Measurements from ENCODE around the gene NUTM2E.
A peak's percentile ranks its signal among the peaks of the same experiment; 100 is the strongest.
"Not testable (repeated sequence)": the region's sequence is repeated elsewhere in the genome, so short reads cannot be mapped to it uniquely, and the experiment has no call there.

NUTM2E gene, protein sequence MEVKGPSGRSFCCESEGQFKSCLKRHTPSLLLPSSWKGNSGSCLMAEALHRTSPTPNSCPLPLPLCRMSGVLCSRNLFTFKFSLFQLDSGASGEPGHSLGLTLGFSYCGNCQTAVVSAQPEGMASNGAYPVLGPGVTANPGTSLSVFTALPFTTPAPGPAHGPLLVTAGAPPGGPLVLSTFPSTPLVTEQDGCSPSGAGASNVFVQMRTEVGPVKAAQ (N-terminal part only)

DNA sequence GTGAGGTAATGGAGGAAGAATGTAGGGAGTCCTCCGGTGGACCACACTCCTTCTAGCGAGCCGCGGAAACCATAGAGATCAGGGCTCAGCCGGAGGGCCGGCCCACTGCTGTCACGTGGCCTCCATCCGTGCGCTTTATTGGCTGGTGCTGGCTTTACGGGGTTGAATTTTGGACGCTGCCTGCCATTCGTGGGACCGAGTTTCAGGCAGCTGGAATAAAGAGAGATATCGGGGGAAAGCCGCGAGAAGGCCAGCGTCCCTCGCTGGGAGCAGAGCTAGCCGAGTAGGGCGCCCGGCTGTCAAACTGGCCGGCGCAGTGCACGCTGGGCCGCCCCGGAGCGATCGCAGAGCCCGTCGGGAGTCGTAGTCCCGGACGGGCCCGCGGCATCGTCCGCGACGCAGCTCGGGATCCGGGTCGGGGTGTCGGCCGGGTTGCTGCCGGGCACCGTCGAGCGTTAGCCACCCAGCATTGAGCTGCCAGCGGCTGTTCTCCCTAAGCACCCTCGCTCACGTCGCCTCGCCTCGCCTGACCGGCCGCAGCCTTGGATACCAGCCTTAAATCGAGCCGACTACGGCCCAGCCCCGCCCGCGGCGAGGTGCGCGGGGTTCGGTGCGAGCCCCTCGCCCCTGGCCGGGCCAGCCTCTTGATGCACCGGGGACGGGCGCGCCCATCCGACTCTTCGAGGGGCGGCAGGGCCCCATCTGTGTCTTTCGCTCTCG, at the start of gene NUTM2E:
Gene NUTM2E, plus strand, starts transcription at position 244 of the 720 bp plus-strand sequence. CDS start 15,002 bp downstream, outside the sequence.
- peak; percentile 67 for DNase-seq

DNA sequence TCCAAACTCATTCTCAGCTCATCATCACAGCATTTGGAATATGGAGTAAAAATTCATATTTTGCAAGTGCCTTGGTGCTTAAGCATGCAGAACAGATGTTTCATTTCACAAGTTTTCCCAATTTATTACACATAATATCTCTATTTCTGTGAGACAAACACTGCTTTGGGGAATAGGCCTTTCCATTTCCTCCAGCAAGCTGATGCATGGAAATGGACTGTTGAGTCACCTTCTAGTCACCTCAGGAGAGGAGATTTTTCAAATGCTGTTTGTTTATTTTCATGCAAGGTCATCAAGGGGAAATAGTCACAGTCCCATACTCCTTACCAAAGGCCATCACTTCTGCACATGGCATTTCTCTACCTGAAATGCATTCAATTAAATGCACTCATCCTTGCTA, 48.5 kb upstream of the NUTM2E start:
- not testable (repeated sequence) for DNase-seq

DNA sequence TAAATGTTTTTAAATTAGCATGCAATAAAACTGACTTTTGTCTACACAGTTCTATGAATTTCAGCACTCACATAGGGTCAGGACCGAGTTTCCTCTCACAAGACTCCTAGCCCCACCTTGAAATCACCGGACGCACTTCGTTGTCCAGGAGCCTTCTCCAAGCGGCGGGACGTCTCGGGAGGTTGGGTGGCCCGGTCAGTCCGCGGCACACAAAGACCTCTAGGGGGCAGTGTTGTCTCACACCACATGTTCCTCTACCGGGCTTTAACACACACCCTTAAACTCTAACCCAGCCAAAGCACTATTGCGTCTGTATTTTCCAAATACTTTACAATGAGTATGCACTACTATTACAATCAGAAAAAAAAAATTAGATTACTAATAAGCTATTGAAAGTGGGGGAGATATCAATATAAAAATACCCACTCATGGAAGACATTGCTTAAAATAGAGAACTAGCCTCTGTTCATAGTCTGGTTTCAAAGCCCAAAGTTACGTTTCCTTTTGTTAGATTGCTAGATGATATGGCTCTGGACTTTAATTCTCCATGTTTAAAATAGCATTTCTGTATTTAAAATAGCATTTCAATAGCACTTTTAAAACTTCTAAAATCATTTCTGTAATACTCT, 47.1 kb upstream of the NUTM2E start:
- DNase-seq, result not testable (repeated sequence)

DNA sequence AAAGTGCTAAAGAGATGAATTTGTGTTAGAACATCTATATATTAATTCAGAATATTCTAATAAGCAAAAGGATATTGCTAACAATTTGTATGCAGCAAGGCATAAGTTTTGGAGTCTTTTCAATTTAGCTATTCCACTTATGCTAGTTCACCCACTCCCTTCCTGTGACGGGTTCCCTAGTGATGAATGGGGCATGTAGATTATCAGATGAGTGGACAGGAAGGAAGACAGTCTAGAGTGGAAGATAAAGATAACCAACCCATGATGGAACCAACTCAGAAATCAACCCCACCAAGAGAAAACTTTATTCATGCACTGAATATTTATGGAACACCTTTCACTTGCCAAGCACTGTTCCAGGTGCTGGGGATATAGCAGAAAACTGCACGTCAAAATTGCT, 46.5 kb upstream of the NUTM2E start:
- not testable (repeated sequence) for DNase-seq

DNA sequence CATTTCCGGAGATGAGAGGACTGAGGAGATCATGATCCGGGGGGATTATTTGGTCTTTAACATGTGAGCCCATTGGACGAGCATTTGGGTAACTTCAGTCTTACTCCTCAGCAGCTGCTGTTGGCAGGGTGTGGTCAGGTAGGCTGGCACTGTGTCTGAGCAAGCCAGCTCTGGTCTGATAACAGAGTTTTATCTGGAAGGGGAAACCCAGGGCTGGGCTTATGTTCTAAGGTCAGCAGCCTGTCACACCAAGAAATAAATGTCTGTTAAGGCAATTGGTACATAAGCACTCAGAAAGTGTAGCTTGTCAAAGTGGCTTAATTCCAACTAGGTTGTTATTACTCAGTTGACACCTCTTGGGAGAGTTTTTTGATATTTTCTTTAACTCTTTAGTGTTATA, 45.0 kb upstream of the NUTM2E start:
- not testable (repeated sequence) for DNase-seq

DNA sequence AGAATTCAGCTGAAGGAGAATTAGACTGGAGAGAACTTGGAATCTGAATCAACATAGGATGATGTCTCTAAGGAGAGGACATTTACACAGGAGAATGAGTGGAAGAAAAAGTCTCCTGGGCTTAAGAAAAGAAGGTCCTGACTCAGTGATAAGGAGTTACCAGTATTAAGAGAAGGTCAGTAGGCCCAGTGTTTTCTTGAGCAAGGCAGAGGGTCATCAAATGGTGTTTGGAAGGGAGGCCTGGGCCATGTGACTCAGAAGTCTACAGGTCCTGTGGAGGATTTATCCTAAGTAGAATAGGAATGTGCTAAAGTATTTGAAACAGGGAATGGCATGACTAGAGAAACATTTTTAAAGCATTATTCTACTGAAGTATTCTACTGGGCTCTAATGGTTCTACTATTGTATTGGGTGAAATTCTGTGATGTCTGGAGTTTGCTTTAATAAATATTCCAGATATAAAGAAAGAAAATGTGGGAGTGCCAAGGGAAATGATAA, 39.0 kb upstream of the NUTM2E start:
- not testable (repeated sequence) for DNase-seq

DNA sequence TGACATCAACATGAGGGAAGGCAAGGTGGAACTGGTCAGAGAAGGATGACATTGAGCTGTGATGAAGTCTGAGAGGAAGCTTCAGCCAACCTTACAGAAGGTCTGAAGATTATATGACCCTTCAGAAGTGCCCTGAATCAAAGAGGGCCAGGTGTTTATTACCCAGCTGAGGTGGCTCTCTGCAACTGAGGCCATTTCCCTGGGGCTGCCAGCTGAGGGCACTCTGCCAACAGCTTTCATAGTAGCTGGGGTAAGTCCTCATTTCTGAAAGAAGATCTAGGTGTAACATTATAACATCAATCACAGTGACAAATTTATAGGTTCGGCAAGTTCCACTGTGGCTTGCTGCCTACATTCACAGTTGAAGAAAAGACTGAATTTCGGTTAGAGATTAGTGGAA, 37.2 kb upstream of the NUTM2E start:
- DNase-seq, result not testable (repeated sequence)

DNA sequence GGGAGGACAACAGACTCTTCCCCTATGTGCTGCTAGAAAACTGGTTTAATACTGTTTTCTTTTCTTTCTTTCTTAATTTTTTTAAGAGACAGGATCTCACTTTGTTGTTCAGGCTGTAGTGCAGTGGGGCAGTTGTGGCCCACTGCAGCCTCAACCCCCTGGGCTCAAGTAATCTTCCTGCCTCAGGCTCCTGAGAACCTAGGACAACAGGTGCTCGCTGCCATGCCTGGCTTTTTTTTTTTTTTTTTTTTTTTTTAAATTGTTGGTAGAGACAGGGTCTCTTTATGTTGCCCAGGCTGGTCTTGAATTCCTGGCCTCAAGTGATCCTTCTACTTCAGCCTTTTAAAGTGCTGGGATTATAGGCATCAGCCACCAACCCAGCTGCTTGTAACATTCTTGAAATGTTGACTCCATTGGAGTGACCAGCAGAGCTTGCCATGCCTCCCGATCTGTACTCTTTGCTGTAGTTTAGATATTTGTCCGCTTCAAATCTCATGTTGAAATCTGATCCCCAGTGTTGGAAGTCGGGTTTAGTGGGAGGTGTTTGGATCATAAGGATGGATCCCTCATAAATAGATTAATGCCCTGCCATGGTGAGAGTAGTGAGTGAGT, 34.5 kb upstream of the NUTM2E start:
- DNase-seq, result not testable (repeated sequence)

DNA sequence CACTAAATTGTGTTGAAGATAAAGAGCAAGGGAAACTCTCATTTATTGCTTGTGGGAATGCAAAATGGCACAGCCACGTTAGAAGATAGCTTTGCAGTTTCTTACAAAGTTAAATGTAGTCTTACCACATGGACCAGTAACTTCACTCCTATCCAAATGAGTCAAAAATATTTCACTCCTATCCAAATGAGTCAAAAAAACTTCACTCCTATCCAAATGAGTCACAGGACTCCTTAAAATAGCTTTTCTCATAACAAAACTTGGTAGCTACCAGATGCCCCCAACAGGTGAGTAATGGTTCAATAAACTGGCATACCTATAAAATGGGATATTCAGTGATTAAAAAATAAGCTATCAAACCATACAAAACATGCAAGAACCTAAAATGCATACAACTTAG, 27.2 kb upstream of the NUTM2E start:
- DNase-seq, result not testable (repeated sequence)

DNA sequence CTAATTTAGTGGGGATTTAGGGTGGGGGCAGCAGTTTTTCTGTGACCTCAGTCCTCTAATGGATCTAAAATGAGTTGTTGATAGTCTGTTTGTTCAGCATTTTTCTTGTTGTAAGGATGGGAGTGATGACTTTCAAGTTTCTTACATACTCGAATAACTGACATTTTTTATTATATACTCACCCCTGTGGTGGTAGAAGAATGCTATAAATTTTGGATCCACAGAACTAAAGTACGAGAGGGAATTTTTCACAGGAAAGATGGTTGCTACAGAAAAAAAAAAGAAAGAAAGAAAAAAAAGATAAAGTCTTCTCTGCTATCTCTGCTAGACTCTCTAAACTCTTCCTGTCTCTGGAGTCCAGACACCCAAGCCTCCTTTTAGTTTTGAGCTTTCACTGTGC, 20.7 kb upstream of the NUTM2E start:
- not testable (repeated sequence) for DNase-seq

DNA sequence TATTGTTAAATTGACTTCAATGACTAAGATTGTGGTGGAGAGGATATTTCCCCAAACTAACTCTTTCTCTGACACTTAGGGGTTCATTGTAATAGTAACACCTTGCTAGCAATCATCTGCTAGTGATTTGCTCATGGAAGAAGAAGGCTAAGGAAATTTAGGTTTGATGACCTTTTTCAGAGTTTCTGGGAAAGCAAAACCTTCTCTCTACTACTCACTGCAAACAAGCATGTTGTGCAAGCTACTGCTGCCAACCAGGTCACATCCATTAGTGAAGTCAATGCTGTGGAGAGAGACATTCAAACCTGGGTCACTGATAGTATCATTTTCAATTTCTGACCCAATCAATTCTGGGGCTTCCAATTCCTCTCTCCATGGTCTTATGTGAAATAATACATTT, 14.6 kb upstream of the NUTM2E start:
- DNase-seq, result not testable (repeated sequence)

DNA sequence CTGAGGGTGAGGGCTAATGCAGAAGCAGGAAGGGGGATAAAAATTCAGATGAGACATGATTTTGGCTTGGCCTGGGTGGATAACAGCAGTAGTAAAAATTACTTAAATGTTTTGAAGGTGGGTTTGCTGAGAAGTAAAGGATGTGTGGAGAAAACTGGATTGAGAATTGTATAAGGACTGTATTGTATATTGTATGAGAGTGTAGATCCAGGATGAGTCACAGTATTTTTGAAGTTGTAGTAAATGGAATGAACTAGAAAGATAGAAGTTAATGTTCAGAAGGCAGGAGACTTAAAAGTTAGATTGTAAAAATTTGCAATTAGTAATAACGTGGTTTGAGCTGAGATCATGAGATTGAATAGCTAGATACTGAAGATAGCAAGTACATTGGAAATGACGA, 10.2 kb upstream of the NUTM2E start:
- not testable (repeated sequence) for DNase-seq

DNA sequence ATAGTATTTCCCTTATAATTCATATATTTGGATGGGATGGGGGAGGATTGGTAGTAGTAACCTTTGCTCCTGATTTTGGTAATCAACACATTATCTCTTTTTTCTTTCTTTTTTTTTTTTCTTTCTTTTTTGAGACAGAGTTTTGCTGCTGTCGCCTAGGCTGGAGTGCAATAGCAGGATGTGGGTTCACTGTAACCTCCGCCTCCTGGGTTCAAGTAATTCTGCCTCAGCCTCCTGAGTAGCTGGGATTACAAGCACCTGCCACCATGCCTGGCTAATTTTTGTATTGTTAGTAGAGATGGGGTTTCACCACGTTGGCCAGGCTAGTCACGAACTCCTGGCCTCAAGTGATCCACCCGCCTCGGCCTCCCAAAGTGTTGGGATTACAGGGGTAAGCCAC, 3.2 kb upstream of the NUTM2E start:
- not testable (repeated sequence) for DNase-seq

DNA sequence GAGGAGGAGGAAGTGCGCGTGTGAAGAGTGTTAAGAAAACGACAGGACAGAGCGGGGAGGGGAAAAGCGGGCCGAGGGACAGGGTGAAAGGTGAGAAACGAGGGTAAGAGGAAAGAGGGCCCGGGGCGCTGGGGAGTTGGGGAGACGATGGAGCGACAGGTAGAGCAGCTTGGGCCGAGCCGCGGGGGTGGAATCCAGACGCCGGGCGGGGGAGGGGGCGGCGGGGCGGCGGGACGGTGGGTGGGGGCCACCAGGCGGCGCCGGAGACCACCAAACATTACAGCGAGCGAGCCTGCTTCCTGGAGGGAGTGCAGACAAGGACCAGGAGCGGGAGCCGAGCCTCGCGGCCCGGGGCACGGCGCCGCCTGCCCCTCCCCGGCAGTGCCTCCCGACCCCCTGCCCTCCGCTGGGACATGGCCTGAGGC, 940 bp upstream of the NUTM2E start:
- DNase-seq, result not testable (repeated sequence)

DNA sequence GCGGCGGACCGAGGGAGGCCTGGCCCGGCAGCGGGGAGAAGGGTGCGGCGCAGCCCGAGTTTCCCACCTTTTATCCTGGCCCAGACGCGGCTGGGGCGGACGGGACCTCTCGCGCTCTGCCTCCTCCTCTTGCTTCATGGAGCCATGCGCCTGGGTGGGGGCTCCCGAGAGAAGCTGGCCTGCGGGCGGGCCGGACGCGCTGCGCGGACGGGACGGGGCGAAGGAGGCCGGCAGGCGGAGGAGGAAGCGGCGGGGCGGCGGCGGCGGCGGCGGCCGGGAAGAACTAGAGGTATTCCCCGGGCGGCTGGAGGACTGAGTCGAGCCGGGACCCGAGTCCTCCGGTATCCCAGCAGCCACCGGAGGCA, 426 bp upstream of the NUTM2E start:
- DNase-seq, result not testable (repeated sequence)

DNA sequence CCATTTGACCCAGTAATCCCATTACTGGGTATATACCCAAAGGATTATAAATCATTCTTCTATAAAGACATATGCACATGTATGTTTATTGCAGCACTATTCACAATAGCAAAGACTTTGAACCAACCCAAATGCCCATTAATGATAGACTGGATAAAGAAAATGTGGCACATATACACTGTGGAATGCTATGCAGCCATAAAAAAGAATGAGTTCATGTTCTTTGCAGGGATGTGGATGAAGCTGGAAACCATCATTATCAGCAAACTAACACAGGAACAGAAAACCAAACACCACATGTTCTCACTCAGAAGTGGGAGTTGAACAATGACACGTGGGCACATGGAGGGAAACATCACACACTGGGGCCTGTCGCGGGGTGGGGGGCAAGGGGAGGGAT, 7.3 kb downstream of the NUTM2E start:
- DNase-seq, result not testable (repeated sequence)

DNA sequence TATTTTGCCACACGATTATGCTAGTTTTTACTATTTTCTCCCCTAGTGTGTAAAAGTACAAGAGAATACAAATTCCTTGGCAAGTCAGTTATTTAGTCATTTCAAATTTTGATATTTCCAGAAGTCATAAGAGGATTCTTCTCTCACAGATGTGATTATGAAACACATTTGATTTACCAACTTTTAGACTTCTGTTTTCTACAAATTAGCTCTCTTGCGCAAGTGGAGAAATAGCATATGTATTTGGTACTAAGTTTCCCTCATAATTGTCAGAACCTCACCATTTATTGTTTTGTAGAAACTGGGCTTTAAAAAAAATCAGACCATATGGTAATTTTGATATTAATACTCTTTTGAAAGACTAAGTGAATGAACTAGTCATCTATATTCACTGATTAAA, 9.4 kb downstream of the NUTM2E start:
- DNase-seq, result not testable (repeated sequence)

DNA sequence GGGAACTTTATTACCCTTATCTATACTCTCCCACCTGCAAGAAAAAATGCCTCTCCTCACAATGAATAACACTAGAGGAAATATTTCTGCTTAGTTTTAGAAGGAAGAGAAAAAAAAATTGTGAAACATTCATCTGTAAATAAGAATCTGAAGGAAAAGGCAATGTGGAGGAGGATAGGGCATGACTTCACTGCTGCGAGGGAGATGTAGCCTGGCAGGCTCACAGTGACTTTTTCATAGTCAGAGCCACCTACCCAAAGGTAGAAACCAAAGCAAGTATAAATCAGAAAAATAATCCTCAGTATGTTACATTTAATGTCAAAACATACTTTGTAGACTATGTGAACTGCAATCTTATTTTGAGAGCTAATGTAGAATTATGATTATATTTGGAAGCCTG, 10.4 kb downstream of the NUTM2E start:
- not testable (repeated sequence) for DNase-seq

DNA sequence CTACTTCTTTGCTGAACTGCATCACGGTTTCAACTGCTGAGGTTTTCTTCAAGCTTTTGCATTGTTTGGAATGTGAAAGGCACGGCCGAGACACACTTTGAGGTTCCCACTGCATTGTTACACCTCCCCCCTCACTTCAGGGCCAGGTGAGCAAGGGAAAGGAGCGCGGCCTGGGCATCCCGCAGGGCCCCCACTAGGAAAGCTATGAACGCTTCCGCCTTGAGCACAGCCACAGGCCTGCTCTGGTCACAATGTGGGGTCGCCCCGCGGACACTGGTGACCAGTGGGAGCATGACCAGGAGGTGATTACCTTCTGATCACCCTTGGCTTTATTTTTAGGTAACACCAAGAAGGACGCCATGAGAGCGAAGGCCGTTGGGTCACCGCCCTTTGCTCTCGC, 11.9 kb downstream of the NUTM2E start:
- not testable (repeated sequence) for DNase-seq

DNA sequence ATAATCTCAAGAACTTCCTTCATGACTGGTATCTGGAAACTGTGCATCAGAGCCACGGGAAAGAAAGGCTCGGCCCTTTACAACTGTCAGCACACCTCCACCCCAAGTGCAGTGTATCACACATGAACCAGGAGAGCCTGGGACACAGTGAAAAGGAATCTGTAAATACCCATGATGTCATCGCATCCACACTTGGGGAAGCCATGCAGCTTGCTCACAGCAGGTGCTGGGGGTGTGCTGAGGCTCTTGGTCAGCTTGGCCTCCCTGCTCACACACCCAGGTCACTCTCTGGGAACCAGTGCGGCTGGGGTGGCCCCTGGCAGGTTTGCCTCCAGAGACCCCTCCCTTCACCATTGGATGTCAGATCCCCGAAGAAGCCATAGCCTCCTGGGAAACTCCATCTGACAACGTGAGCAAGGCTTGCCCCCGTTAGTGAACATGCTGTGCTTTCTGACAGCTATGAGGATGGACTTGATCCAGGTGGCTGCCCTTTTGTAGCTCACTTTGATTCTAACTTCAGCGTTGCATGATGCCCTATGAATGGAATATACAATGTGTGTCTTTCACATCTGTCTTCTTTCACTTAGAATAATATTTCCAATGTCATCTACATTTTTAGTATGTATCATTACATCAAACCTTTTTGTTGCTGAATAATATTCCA, 26.8 kb downstream of the NUTM2E start:
- not testable (repeated sequence) for DNase-seq

DNA sequence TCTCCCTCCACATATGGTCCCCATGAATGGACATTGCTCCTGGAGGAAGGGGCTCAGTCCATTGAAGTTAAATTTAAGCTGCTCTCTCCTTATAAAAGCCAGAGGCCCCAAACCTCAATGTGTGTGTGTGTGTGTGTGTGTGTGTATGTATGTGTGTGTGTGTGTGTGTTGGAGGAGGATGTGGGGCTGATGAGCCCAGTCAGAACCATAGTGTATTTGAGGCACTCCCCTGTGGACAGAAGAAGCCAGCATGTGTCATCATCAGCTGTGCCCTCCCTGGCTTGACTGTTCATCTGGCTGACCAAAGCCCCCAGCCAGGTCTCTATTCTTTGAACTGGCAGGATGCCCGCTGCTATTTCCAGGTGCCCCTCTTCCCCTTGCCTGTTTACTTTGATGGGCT, 35.7 kb downstream of the NUTM2E start:
- DNase-seq, result not testable (repeated sequence)

DNA sequence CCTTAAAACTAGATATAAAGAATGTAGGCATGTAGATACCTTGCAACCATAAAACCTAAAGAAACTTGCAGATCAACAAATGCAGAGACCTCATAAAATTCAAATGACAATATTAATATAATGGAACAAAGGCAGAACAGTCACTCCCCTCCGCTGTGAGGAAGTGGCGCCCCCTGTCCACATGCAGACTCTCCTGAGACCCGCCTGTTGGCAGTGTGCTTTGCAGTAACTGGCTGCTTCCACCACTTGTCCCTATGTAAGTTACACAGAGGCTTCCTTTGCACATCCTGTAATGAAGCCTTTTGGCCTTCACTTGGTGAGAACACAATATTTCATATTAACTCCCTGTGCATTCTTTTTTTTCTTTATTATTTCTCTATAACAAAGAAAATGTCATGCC, 36.3 kb downstream of the NUTM2E start:
- DNase-seq, result not testable (repeated sequence)
